K562 (cell line): Measurements from ENCODE around the gene B4GALNT3. TPM values are rescaled to one million over a fixed set of nuclear protein-coding genes. Genes with fewer than 3 reads are reported as not detected.

Source experiments
- CBFA2T3 ChIP-seq: fragments of 450-650 bp; IDR thresholded peaks from 2 replicates; pipeline ENCODE4 v1.6.1; 2017
- CCNT2 ChIP-seq: IDR thresholded peaks from 2 replicates; pipeline ENCODE4 v1.6.1; 2011; ENCODE audit warnings: borderline replicate concordance, low read depth, mild to moderate bottlenecking, moderate library complexity, mixed read lengths, low read length; ENCODE audit not compliant: insufficient read length; ENCODE audit errors: extremely low read depth
- DIDO1 ChIP-seq: fragments of 450-650 bp; IDR thresholded peaks from 2 replicates; pipeline ENCODE4 v1.6.1; 2016; ENCODE audit warnings: low read depth, missing biosample characterization, missing genetic modification characterization
- ELF2 ChIP-seq: fragments of 250-450 bp; sonication (Bioruptor Pico); IDR thresholded peaks from 2 replicates; pipeline ENCODE4 v1.5.0; 2021; ENCODE audit warnings: mild to moderate bottlenecking
- FOXA1 ChIP-seq: fragments of 450-650 bp; IDR thresholded peaks from 2 replicates; pipeline ENCODE4 v1.6.1; 2016; ENCODE audit warnings: mild to moderate bottlenecking, borderline replicate concordance
- FOXP1 ChIP-seq: sonication (generic); formaldehyde crosslinking; IDR thresholded peaks from 2 replicates; pipeline ENCODE4 v1.8.0; 2022; ENCODE audit warnings: mild to moderate bottlenecking, missing genetic modification reagents
- GABPB1 ChIP-seq: sonication (generic); formaldehyde crosslinking; IDR thresholded peaks from 2 replicates; pipeline ENCODE4 v1.8.0; 2022; ENCODE audit warnings: mild to moderate bottlenecking, missing genetic modification reagents
- HDAC6 ChIP-seq: IDR thresholded peaks from 2 replicates; pipeline ENCODE4 v1.6.1; 2012; ENCODE audit warnings: low read depth, mild to moderate bottlenecking, control low read depth, inconsistent platforms, low read length, moderate library complexity
- HMG20B ChIP-seq: fragments of 250-450 bp; sonication (Bioruptor Pico); IDR thresholded peaks from 2 replicates; pipeline ENCODE4 v1.5.0; 2021; ENCODE audit warnings: mild to moderate bottlenecking
- HNRNPH1 ChIP-seq: fragments of 200-400 bp; formaldehyde crosslinking; optimal IDR thresholded peaks from 2 replicates; pipeline ENCODE3; 2017; ENCODE audit warnings: low read depth, mild to moderate bottlenecking, low read length, moderate library complexity
- JUN ChIP-seq, 2 experiments: sonication (generic) in 1 of 2; formaldehyde crosslinking in 1 of 2; IDR thresholded peaks; 2 replicates each; pipeline versions ENCODE4 v1.6.1 to v1.8.0; 2012 to 2022; ENCODE audit warnings: borderline replicate concordance in 2 of 2, mild to moderate bottlenecking in 2 of 2, improper control_type of control experiment in 1 of 2, low read depth in 1 of 2, low read length in 1 of 2, missing genetic modification reagents in 1 of 2
- KDM4B ChIP-seq, 2 experiments: fragments of 450-650 bp in 1 of 2; sonication (generic) in 1 of 2; IDR thresholded peaks; 2 replicates each; pipeline ENCODE4 v1.6.1; 2016 to 2017; ENCODE audit warnings: borderline replicate concordance in 2 of 2, antibody characterized with exemption in 1 of 2, low read depth in 1 of 2, mild to moderate bottlenecking in 1 of 2
- LEF1 ChIP-seq: fragments of 450-650 bp; IDR thresholded peaks from 2 replicates; pipeline ENCODE4 v1.6.1; 2016; ENCODE audit warnings: mild to moderate bottlenecking
- NR3C1 ChIP-seq: sonication (generic); formaldehyde crosslinking; IDR thresholded peaks from 2 replicates; pipeline ENCODE4 v1.8.1; 2022; ENCODE audit warnings: missing genetic modification reagents
- PRPF4 ChIP-seq: fragments of 200-400 bp; formaldehyde crosslinking; IDR thresholded peaks from one replicate; pipeline ENCODE4 v1.6.1; 2017; ENCODE audit warnings: low read length, low read depth, mild to moderate bottlenecking; ENCODE audit not compliant: insufficient read depth, poor library complexity, severe bottlenecking
- RNF2 ChIP-seq: sonication (generic); IDR thresholded peaks from 2 replicates; pipeline ENCODE4 v1.6.1; 2016
- SMC3 ChIP-seq: conservative IDR thresholded peaks from 2 replicates; pipeline ENCODE4 v1.6.1; 2011; ENCODE audit warnings: low read depth, low read length, improper control_type of control experiment; ENCODE audit not compliant: insufficient read depth
- SRF ChIP-seq, 2 experiments: fragments of 250-450, 450-650 bp in 1 of 2; sonication (Bioruptor Pico) in 1 of 2; sonication (generic) in 1 of 2; formaldehyde crosslinking; IDR thresholded peaks; 2 replicates each; pipeline versions ENCODE4 v1.5.0 to v1.5.1; 2020 to 2022; ENCODE audit warnings: mild to moderate bottlenecking in 1 of 2, missing genetic modification reagents in 1 of 2
- SRSF7 ChIP-seq: fragments of 200-400 bp; formaldehyde crosslinking; optimal IDR thresholded peaks from 2 replicates; pipeline ENCODE3; 2017; ENCODE audit warnings: mild to moderate bottlenecking, low read depth, low read length
- ZBTB8A ChIP-seq: fragments of 450-650 bp; IDR thresholded peaks from 2 replicates; pipeline ENCODE4 v1.6.1; 2018; ENCODE audit warnings: mild to moderate bottlenecking, moderate library complexity; ENCODE audit not compliant: partially characterized antibody
- ZNF707 ChIP-seq: fragments of 250-450 bp; sonication (Bioruptor Pico); conservative IDR thresholded peaks from 2 replicates; pipeline ENCODE4 v1.8.0; 2022; ENCODE audit warnings: inconsistent platforms, mild to moderate bottlenecking, moderate library complexity
- polyA plus RNA-seq, 8 experiments: library from polyadenylated mRNA; depleted of rRNA in 4 of 8; stranded (reverse) in 5 of 8; unstranded in 3 of 8; fragments of >200 nt; fragmentation: Nextera tagmentation in 2 of 8; fragmentation: Illumina TruSeq in 1 of 8; extraction: Ambion mirVana in 2 of 8; extraction: Trizol in 1 of 8; gene quantifications; 2 replicates each; pipeline versions ENCODE4 v1.2.1 to v1.2.3, GENCODE V29; 2011 to 2014; ENCODE audit warnings: inconsistent platforms in 1 of 8, missing spikeins in 1 of 8
- total RNA-seq, 7 experiments: library from RNA; depleted of rRNA in 6 of 7; stranded (reverse); fragments of >200 nt in 6 of 7; fragmentation: Illumina TruSeq in 2 of 7; extraction: Trizol in 2 of 7; gene quantifications; 2 replicates each; pipeline versions ENCODE4 v1.2.1 to v1.2.3, GENCODE V29; 2011 to 2021; ENCODE audit warnings: low replicate concordance in 1 of 7
- TF ChIP-seq, protein P1 (sequence below): sonication (generic); formaldehyde crosslinking; IDR thresholded peaks from 2 replicates; pipeline ENCODE4 v1.8.1; 2022; ENCODE audit warnings: missing genetic modification reagents
- TF ChIP-seq, protein P2 (sequence below): fragments of 250-450 bp; sonication (Bioruptor Pico); IDR thresholded peaks from 2 replicates; pipeline ENCODE4 v1.8.0; 2021; ENCODE audit warnings: mild to moderate bottlenecking, moderate library complexity
- TF ChIP-seq, protein P3 (sequence below): sonication (generic); formaldehyde crosslinking; IDR thresholded peaks from 2 replicates; pipeline ENCODE4 v1.8.0; 2023; ENCODE audit warnings: mild to moderate bottlenecking, missing genetic modification reagents
- TF ChIP-seq, protein P4 (sequence below): fragments of 250-450 bp; sonication (Bioruptor Pico); IDR thresholded peaks from 2 replicates; pipeline ENCODE4 v1.8.0; 2022; ENCODE audit warnings: moderate library complexity, mild to moderate bottlenecking, inconsistent platforms

The B4GALNT3 gene
- total and polyA plus RNA-seq, 9 of the 15 experiments (the other 6 are each of a cell fraction or from before 2014, with no cell fraction given): 0.04 to 0.36 (median 0.10) TPM; not detected in 6

DNA sequence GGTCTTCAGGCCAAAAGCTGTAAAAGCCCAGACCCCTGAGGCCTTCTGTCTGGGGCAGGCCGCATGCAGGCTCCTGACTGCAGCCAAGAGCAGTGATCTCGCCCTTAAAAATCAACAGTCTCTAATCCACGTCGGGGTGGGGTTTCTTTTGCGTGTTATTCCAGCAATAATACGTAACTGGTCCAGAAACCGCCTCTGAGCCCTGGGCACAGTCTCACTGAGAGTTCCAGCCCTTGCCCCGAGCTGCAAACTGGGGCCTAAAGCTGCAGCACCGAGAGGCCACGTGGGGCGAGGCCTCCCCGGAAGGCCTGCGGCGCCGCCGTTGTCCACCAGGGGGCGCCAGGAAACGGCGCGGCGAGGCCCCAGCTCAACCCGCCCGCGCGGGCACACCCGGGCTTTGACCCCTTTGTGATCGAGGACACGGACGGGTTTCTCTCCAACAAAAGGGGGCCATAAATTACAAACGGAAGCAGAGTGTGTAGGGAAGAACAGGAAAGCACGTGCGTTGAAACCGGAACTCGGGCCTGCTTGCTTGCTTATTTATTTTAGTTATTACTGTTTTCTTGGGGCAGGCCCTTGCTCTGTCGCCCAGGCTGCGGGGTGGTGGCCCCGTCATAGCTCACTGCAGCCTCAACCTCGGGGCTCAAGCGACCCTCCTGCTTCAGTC, 116.3 kb downstream of the B4GALNT3 start (continued):
- TF ChIP-seq SRF (CRISPR knock-in tag; IDR thresholded peaks at IDR 0.05) (no peak), RNF2 (peak; percentile 49; the same call in 1 of the 2 replicates), SRSF7 (no peak), GABPB1 (CRISPR knock-in tag) (peak; percentile 79), ZNF707 (no peak), HDAC6 (no peak), LEF1 (no peak), ELF2 (CRISPR knock-in tag) (no peak), HNRNPH1 (no peak), ZBTB8A (no peak), CCNT2 (peak; percentile 46), PRPF4 (no peak), JUN (IDR thresholded peaks at IDR 0.05; ENCODE audit: borderline replicate concordance, low read depth, low read length) (no peak), JUN (CRISPR knock-in tag; IDR thresholded peaks at IDR 0.05; ENCODE audit: borderline replicate concordance) (no peak), SMC3 (peak; percentile 78), HMG20B (CRISPR knock-in tag) (no peak), CBFA2T3 (0 out of 2 replicates have a peak, but pooled peaks have one; percentile 14), KDM4B (IDR thresholded peaks at IDR 0.05; ENCODE audit: borderline replicate concordance in 2 of 2, low read depth in 1 of 2) (no peak; a peak in 1 of 4 replicates), FOXA1 (no peak), FOXP1 (no peak), DIDO1 (no peak), NR3C1 (CRISPR knock-in tag) (no peak)
- TF ChIP-seq, protein P1, sequence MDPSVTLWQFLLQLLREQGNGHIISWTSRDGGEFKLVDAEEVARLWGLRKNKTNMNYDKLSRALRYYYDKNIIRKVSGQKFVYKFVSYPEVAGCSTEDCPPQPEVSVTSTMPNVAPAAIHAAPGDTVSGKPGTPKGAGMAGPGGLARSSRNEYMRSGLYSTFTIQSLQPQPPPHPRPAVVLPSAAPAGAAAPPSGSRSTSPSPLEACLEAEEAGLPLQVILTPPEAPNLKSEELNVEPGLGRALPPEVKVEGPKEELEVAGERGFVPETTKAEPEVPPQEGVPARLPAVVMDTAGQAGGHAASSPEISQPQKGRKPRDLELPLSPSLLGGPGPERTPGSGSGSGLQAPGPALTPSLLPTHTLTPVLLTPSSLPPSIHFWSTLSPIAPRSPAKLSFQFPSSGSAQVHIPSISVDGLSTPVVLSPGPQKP (CRISPR knock-in tag): no peak
- TF ChIP-seq, protein P2, sequence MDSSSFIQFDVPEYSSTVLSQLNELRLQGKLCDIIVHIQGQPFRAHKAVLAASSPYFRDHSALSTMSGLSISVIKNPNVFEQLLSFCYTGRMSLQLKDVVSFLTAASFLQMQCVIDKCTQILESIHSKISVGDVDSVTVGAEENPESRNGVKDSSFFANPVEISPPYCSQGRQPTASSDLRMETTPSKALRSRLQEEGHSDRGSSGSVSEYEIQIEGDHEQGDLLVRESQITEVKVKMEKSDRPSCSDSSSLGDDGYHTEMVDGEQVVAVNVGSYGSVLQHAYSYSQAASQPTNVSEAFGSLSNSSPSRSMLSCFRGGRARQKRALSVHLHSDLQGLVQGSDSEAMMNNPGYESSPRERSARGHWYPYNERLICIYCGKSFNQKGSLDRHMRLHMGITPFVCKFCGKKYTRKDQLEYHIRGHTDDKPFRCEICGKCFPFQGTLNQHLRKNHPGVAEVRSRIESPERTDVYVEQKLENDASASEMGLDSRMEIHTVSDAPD (CRISPR knock-in tag): no peak
- TF ChIP-seq, protein P3, sequence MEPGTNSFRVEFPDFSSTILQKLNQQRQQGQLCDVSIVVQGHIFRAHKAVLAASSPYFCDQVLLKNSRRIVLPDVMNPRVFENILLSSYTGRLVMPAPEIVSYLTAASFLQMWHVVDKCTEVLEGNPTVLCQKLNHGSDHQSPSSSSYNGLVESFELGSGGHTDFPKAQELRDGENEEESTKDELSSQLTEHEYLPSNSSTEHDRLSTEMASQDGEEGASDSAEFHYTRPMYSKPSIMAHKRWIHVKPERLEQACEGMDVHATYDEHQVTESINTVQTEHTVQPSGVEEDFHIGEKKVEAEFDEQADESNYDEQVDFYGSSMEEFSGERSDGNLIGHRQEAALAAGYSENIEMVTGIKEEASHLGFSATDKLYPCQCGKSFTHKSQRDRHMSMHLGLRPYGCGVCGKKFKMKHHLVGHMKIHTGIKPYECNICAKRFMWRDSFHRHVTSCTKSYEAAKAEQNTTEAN: no peak
- TF ChIP-seq, protein P4, sequence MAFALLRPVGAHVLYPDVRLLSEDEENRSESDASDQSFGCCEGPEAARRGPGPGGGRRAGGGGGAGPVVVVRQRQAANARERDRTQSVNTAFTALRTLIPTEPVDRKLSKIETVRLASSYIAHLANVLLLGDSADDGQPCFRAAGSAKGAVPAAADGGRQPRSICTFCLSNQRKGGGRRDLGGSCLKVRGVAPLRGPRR (CRISPR knock-in tag): no peak
